DMS114 treated with DMSO at 0.1 percent for 48 hours (cell line): ENCODE measurements around the gene CSK.

ENCODE experiments used
- DNase-seq: peaks from one replicate; lab custom pipeline; 2025; ENCODE audit not compliant: unreplicated experiment; lab: John Stamatoyannopoulos, UW

The CSK gene

GRCh38 chr15:74801311-74801997 lies 19.6 kb downstream of the CSK start:
- DNase-seq = no peak

GRCh38 chr15:74802290-74802689 lies 20.4 kb downstream of the CSK start:
- DNase-seq = no peak

- no peak for DNase-seq
These were observed 21.1 kb downstream of the CSK start for GRCh38 chr15:74802862-74803447.

- no peak for DNase-seq
These were observed 23.1 kb downstream of the CSK start for GRCh38 chr15:74804935-74805334.

- DNase-seq = no peak
These were observed 25.4 kb downstream of the CSK start for GRCh38 chr15:74807282-74807681.

GRCh38 chr15:74808078-74808839 lies 26.4 kb downstream of the CSK start:
- no peak for DNase-seq

- DNase-seq = no peak
These were observed 27.0 kb downstream of the CSK start for GRCh38 chr15:74808840-74809229.

GRCh38 chr15:74809242-74809641 lies 27.4 kb downstream of the CSK start:
- DNase-seq = no peak

- DNase-seq = no peak
These were observed 28.1 kb downstream of the CSK start for GRCh38 chr15:74809956-74810355.

- no peak for DNase-seq
These were observed 30.7 kb downstream of the CSK start, which contains the start of gene LMAN1L for GRCh38 chr15:74812533-74812932. LMAN1L (plus strand) TSS chr15:74812835; CDS start chr15:74812855, 20 bp downstream.

GRCh38 chr15:74815121-74815934 lies 33.4 kb downstream of the CSK start:
- DNase-seq = no peak

GRCh38 chr15:74815961-74816360 lies 34.1 kb downstream of the CSK start:
- no peak for DNase-seq

- no peak for DNase-seq
These were observed 34.9 kb downstream of the CSK start for GRCh38 chr15:74816624-74817369.

GRCh38 chr15:74817370-74817737 lies 35.5 kb downstream of the CSK start:
- no peak for DNase-seq

- DNase-seq = no peak
These were observed 38.2 kb downstream of the CSK start for GRCh38 chr15:74820056-74820455.

- no peak for DNase-seq
These were observed 39.4 kb downstream of the CSK start for GRCh38 chr15:74821091-74821789.

- DNase-seq = no peak
These were observed 39.9 kb downstream of the CSK start for GRCh38 chr15:74821790-74822158.

GRCh38 chr15:74822233-74822632 lies 40.4 kb downstream of the CSK start:
- no peak for DNase-seq

- DNase-seq = no peak
These were observed 41.4 kb downstream of the CSK start for GRCh38 chr15:74823324-74823723.

- no peak for DNase-seq
These were observed 43.1 kb downstream of the CSK start for GRCh38 chr15:74824976-74825375.
